HG02870 (cell line): ENCODE results near the gene TPCN1.

Experiments used
- ATAC-seq: cut with Tn5 transposase; IDR thresholded peaks from one replicate; pipeline ENCODE4 v1.9.1; 2021; ENCODE audit warnings: mild to moderate bottlenecking, moderate library complexity; ENCODE audit not compliant: unreplicated experiment

The TPCN1 gene

GRCh38 chr12:113222730-113223531 is 1.7 kb downstream of the TPCN1 start:
- ATAC-seq = no peak

DNA sequence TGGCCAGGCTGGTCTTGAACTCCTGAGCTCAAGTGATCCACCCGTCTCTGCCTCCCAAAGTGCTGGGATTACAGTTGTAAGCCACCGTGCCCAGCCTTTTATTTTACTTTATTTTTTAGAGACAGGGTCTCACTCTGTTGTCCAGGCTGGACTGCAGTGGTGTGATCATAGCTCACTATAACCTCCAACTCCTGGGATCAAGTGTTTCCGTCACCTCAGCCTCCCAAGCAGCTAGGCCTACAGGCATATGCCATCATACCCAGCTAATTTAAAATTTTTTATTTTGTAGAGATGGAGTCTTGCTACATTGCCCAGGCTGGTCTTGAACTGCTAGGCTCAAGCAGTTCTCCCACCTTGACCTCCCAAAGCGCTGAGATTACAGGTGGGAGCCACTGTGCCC is 3.7 kb downstream of the TPCN1 start:
- ATAC-seq = no peak

DNA sequence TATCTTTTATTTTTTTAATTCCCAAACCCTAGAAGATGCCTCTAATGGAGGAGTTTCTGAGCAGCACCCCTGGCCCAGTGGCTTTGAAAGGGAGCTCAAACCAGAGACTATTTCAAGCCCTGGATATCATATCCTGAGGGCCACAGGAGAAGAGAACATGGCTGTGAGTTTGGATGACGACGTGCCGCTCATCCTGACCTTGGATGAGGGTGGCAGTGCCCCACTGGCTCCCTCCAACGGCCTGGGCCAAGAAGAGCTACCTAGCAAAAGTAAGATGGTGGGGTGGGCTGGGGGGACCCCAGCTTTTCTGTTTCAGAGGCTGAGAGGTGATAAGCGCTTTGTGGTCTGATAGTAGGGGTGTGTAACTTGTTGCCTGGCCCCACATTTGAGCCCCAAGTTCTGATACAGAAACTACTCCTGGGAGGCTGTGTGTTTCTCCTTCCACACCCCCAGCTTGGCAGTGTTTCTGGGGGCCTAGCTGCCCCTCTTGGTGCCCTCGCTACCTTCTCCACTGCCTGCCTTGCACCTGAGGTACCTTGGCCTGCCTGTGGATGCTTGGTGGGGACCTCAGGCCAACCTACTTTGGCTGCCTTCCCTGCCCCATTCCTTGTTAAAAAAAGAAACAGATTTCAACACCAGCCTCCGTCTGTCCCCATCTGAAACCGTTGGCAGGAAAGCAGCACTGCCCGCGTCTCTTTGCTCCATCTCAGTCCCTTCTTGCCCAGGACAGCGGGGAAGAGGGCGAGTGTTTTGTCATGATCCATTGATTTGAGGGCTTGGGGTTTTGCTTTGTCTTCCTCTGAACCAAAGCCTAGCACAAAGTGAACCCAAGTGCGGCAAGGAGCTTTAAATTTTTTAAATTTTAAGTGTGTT is 5.7 kb downstream of the TPCN1 start:
- ATAC-seq = no peak

GRCh38 chr12:113227686-113228391 is 6.6 kb downstream of the TPCN1 start:
- ATAC-seq = no peak

DNA sequence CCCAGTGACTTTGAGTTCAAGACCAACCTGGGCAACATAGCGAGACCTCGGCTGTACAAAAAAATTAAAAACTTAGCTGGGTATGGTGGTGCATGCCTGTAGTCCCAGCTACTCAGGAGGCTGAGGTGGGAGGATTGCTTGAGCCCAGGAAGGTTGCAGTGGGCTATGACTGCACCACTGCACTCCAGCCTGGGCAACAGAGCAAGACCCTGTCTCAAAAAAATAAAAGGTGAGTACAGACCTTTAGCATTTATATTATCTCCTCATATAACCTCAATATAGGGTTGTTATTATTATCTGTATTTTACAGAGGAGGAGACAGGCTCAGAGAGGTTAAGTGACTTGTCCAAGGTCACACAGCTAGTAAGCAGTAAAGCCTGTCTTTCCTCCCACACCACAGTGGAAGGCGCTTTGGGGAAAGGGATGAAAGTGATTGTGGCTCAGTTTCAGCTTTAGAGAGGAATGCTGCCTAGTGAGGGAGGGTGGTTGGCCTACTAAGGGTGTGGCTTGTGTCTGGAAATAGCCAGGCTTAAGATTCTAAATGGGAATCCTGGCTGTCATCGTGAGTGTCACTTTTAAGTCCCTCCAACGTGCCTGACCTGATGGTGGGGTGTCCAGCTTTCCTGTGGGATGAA is 7.2 kb downstream of the TPCN1 start:
- ATAC-seq = no peak

GRCh38 chr12:113230315-113231234 is 9.3 kb downstream of the TPCN1 start:
- ATAC-seq = no peak

DNA sequence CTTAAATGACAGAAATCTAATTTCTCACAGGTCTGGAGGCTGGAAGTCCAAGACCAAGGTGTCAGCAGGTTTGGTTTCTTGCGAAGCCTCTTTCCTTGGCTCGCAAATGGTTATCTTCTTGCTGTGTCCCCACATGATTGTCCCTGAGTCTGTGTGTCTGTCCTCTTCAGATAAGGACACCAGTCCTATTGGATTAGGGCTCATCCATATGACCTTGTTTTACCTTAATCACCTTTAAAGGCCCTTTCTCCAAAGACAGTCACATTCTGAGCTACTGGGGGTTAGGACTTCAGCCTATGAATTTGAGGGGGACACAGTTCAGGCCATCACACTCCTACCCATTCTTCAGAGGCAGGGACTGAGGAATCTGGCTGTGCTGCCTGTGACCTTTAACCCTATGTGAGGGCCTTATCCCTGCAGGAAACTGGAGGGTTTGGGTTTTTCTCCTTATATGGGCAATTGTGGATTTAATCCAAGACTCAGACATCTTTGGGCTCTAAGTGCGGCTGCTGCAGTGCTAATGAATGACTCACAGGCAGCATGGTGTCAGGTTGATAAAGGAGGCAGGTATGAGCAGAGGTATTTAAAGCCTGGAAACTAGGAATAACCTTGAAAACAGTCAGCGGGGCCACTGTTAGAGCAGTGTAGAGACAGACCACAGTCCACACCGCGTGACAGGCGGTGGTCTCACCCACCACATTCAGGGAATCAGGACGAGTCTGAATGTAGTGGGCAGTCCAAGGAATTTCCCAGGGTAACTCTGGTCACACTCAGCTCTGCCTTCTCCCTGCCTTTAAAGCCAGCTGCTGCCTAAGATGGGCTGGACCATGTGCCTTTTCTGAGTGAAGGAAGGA is 10.2 kb downstream of the TPCN1 start:
- ATAC-seq = no peak

DNA sequence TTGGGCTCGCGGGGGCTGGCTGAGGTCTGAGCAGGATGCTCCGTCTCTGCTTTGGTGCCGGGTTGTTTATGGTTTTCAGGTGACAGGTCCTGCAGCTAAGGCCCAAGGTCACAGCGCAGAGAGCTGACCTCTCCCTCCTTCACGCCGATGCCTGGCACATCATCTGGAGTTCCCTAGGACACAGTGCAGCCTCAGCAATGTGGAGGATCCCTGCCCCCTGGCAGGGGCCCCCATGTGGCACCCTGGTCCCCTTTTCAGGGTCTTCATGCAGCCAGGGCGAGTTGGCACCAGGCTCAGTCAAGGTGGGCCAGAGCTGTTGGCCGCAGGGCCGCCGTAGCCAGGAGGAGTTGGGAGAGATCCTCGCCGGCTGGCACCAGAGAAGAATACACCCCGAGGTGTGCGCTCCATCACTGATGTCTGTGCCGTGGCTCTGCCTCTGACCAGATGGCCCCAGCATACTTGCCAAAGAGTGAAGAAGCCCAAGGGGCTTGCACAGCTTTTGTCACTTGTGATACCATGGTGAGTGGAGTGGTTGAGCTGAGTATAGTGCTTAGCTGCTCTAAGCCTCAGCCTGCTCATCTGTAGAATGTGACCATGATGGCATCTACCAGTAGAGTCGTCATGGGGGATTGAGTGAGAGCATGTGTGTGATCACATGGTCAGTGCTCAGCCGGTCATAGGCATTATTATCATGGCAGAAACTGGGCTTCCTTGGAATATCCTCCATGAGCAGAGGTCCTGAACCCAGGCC is 11.0 kb downstream of the TPCN1 start:
- ATAC-seq = no peak

DNA sequence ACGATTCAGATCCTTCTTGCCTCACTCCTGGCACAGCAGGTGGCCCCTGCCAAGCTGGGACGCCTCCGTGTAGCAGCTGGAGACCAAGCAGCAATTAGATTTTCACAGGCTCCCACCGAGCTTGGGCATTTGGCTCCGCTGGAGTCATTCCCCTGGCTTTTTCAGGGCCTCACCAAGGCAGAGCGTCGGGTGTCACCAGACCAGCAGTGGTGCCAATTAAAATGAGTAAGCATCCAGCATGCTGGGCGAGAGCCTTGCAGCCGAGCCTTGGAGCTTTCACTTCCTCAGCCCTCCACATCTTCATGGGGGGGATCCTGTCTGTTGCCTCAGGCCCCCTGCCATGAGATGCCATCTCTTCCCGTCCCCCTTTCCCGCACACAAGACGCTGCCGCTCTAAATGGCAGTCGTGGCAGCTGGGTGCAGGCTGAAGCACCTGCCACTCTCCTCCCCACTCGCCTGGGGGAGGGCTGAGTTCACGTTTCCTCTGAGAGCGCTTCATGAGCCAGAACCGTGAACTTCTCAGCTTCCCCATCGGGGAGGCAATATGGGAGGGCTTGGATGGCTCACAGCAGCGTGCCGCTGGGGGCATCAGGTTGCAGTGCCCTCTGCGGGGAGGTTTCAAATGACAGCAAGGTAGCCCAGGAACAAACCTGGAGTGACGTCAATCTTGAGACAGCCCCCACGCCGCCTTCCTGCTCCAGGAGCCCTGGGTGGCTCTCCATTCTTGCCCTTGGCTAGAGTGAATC is 11.7 kb downstream of the TPCN1 start:
- peak; percentile 64 for ATAC-seq

DNA sequence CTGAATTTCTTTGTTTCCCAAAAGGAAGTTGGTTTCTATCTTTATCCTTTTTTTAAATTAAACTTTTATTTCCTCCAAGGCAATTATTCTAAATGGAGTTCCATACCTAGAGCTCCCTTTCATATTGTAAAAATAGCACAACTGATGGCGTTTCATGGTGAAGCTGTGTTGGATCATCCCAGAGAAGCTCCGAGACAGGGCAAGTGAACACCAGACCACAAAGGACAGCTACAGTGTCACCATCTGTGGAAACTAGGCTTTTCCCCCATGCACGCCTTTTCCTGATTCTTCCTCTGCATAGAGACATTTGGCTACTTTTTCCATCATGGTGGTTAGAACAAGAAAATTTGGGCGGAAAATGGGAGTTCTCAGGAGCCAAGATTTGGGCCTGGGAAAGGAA is 12.7 kb downstream of the TPCN1 start:
- no peak for ATAC-seq

GRCh38 chr12:113234483-113234882 is 13.2 kb downstream of the TPCN1 start:
- ATAC-seq = no peak

- ATAC-seq = no peak
These were observed 14.7 kb downstream of the TPCN1 start for GRCh38 chr12:113235976-113236375.

DNA sequence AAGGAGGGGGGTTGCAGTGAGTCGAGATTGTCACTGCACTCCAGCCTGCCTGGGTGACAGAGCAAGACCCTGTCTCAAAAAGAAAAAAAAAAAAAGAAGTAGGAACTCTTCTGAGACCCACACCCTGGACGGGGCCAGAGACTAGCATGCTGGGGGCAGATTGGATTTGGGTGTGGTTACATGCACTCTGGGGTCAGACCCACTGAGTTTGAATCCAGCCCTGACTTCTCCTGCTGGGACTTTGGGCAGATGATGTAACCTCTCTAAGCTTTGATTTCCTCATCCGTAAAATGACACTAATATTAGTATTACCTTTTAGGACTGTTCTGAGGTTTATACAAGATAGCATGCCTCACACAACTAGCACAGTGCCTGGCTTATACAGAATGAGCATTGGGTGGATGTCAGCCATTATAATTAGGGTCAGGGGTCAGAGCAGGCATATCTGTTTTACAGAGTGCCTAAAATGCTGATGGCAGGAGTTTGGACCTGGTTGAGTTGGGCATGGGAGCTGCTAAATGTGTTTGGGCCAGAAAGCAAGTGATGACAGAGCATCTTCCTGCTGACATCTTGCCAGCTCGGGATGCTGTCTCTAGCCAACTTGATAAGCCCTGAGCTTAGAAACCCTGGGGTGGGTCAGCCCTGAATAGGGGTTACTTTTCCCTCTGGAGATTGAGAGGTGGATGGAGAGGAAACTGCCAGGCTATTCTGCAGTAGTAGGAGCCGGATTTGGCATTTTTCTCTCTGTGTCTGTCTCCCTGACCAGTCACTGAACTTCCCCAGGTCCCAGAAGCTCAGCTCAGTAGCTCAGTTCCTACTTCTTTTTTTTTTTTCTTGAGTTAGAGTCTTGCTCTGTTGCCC is 15.5 kb downstream of the TPCN1 start:
- no peak for ATAC-seq

- ATAC-seq = no peak
These were observed 16.5 kb downstream of the TPCN1 start for GRCh38 chr12:113237748-113238147.

GRCh38 chr12:113238309-113238708 is 17.0 kb downstream of the TPCN1 start:
- no peak for ATAC-seq

GRCh38 chr12:113239288-113239771 is 18.1 kb downstream of the TPCN1 start:
- ATAC-seq = no peak
